Fibroblast of skin of right biceps (primary cell): Measurements from ENCODE around the gene TMEM132D.

Source experiments
- DNase-seq: peaks from one replicate; pipeline ENCODE4 v3.0.0-alpha.2; 2013

The TMEM132D gene

GRCh38 chr12:129641926-129642325 is 261.9 kb downstream of the TMEM132D start:
- peak; percentile 11 for DNase-seq

- DNase-seq, result no peak
Observed at GRCh38 chr12:129635021-129635685, 268.7 kb downstream of the TMEM132D start.

GRCh38 chr12:129631316-129631715 is 272.5 kb downstream of the TMEM132D start:
- peak; percentile 15 for DNase-seq

- no peak for DNase-seq
Observed at GRCh38 chr12:129629901-129630300, 273.9 kb downstream of the TMEM132D start.

GRCh38 chr12:129622566-129622965 is 281.3 kb downstream of the TMEM132D start:
- no peak for DNase-seq

GRCh38 chr12:129619271-129619670 is 284.6 kb downstream of the TMEM132D start:
- no peak for DNase-seq

- no peak for DNase-seq
Observed at GRCh38 chr12:129617849-129618248, 286.0 kb downstream of the TMEM132D start.

- DNase-seq, result peak; percentile 60
Observed at GRCh38 chr12:129615001-129615400, 288.8 kb downstream of the TMEM132D start.

GRCh38 chr12:129614221-129614885 is 289.5 kb downstream of the TMEM132D start:
- DNase-seq, result peak; percentile 53

- DNase-seq, result no peak
Observed at GRCh38 chr12:129613314-129613713, 290.5 kb downstream of the TMEM132D start.

GRCh38 chr12:129610601-129611120 is 293.2 kb downstream of the TMEM132D start:
- DNase-seq, result no peak

- peak; percentile 47 for DNase-seq
Observed at GRCh38 chr12:129607756-129608155, 296.1 kb downstream of the TMEM132D start.

- peak; percentile 80 for DNase-seq
Observed at GRCh38 chr12:129607301-129607700, 296.5 kb downstream of the TMEM132D start.

GRCh38 chr12:129606239-129606638 is 297.6 kb downstream of the TMEM132D start:
- no peak for DNase-seq

- peak; percentile 22 for DNase-seq
Observed at GRCh38 chr12:129605666-129606065, 298.2 kb downstream of the TMEM132D start.

GRCh38 chr12:129604506-129604905 is 299.3 kb downstream of the TMEM132D start:
- DNase-seq, result no peak

- peak; percentile 63 for DNase-seq
Observed at GRCh38 chr12:129599406-129599805, 304.4 kb downstream of the TMEM132D start.

- peak; percentile 39 for DNase-seq
Observed at GRCh38 chr12:129594098-129594497, 309.7 kb downstream of the TMEM132D start.

- no peak for DNase-seq
Observed at GRCh38 chr12:129592449-129592848, 311.4 kb downstream of the TMEM132D start.

GRCh38 chr12:129589503-129589902 is 314.3 kb downstream of the TMEM132D start:
- no peak for DNase-seq

- DNase-seq, result no peak
Observed at GRCh38 chr12:129588142-129588541, 315.7 kb downstream of the TMEM132D start.

GRCh38 chr12:129585296-129585695 is 318.5 kb downstream of the TMEM132D start:
- DNase-seq, result no peak

- no peak for DNase-seq
Observed at GRCh38 chr12:129579879-129580278, 323.9 kb downstream of the TMEM132D start.

GRCh38 chr12:129571901-129572494 is 331.8 kb downstream of the TMEM132D start:
- no peak for DNase-seq
